OCI-LY1 (cell line): Measurements from ENCODE around the gene FADS2.

Source experiments
- CTCF ChIP-seq: fragments of 200-600 bp; sonication (generic), shearing (Covaris generic); IDR thresholded peaks from 2 replicates; pipeline ENCODE4 v1.5.1; 2017; ENCODE audit warnings: mild to moderate bottlenecking, antibody characterized with exemption, low read length, moderate library complexity, mixed read lengths
- EZH2 ChIP-seq: fragments of 200-600 bp; sonication (generic), shearing (Covaris generic); IDR thresholded peaks from 2 replicates; pipeline ENCODE4 v1.8.0; 2017; ENCODE audit warnings: borderline replicate concordance, mixed run types, mild to moderate bottlenecking, antibody characterized with exemption, low read length, moderate library complexity, mixed read lengths

- TF ChIP-seq CTCF: no peak
- TF ChIP-seq EZH2: no peak
Observed at GRCh38 chr11:61832207-61832606, 4.1 kb downstream of the FADS2 start.
